Kidney epithelial cell (primary cell): ENCODE results near the gene BRINP1. TPM values are rescaled to one million over a fixed set of nuclear protein-coding genes. Genes with fewer than 3 reads are reported as not detected.

Experiments used
- DNase-seq: peaks from one replicate; pipeline ENCODE4 v3.0.0-alpha.2; 2010; ENCODE audit warnings: low read depth
- H3K27me3 ChIP-seq: 2 replicates; pipeline ENCODE4 v1.6.0; 2011; ENCODE audit warnings: low read length; ENCODE audit not compliant: control insufficient read depth, insufficient read depth
- H3K36me3 ChIP-seq: 2 replicates; pipeline ENCODE4 v1.5.1; 2011; ENCODE audit warnings: low read length; ENCODE audit not compliant: control insufficient read depth, insufficient read depth
- H3K4me3 ChIP-seq: 2 replicates; pipeline ENCODE4 v1.5.1; 2011; ENCODE audit warnings: low read depth, mild to moderate bottlenecking, control low read depth, low read length
- CTCF ChIP-seq: IDR thresholded peaks from 2 replicates; pipeline ENCODE4 v1.5.1; 2011; ENCODE audit warnings: mild to moderate bottlenecking, moderate library complexity, low read length, control low read depth, inconsistent platforms; ENCODE audit not compliant: insufficient read depth, poor library complexity, severe bottlenecking
- total RNA-seq: library from RNA; depleted of rRNA; stranded (reverse); fragments of >200 nt; gene quantifications from 2 replicates; pipeline ENCODE4 v1.2.3, GENCODE V29; 2015

The BRINP1 gene
- total RNA-seq, 1 donor from 2014 or later, result 0.29 TPM

GRCh38 chr9:119398350-119398749, 29.1 kb upstream of the BRINP1 start:
- Histone ChIP-seq H3K36me3 (no peaks in the 10 kb centered on the region), H3K27me3 (no peaks in the 10 kb centered on the region), H3K4me3 (no peak overlapping the region)
- peak; percentile 29 for DNase-seq
- TF ChIP-seq CTCF, result no peak

GRCh38 chr9:119391878-119392277, 22.6 kb upstream of the BRINP1 start:
- TF ChIP-seq CTCF, result no peak
- DNase-seq, result no peak
- Histone ChIP-seq H3K4me3 (no peak overlapping the region), H3K36me3 (no peaks in the 10 kb centered on the region), H3K27me3 (no peaks in the 10 kb centered on the region)

- Histone ChIP-seq H3K27me3 (no peaks in the 10 kb centered on the region), H3K4me3 (no peak overlapping the region), H3K36me3 (no peaks in the 10 kb centered on the region)
- no peak for DNase-seq
- peak; percentile 48 for TF ChIP-seq CTCF
Observed at GRCh38 chr9:119375892-119376291, 6.7 kb upstream of the BRINP1 start.

- Histone ChIP-seq H3K36me3 (no peaks in the 10 kb centered on the region), H3K4me3 (no peak overlapping the region), H3K27me3 (peaks cover 18% of the 10 kb centered on the region)
- DNase-seq, result no peak
- no peak for TF ChIP-seq CTCF
Observed at GRCh38 chr9:119372951-119373350, 3.7 kb upstream of the BRINP1 start.

GRCh38 chr9:119370816-119371215, 1.6 kb upstream of the BRINP1 start:
- no peak for DNase-seq
- H3K27me3 ChIP-seq, result peaks cover 26% of the 10 kb centered on the region
- no peak for TF ChIP-seq CTCF
- H3K36me3 ChIP-seq, result no peaks in the 10 kb centered on the region
- no peak overlapping the region for H3K4me3 ChIP-seq

- no peaks in the 10 kb centered on the region for H3K36me3 ChIP-seq
- H3K27me3 ChIP-seq, result peaks cover 26% of the 10 kb centered on the region
- no peak for TF ChIP-seq CTCF
- DNase-seq, result no peak
- peak overlapping the region; percentile 52 for H3K4me3 ChIP-seq
Observed at GRCh38 chr9:119369680-119370366, 588 bp upstream of the BRINP1 start.
